ENCODE data around the gene NHLRC2. TPM values are rescaled to one million over a fixed set of nuclear protein-coding genes. Genes with fewer than 3 reads are reported as not detected.

Gene NHLRC2
- total RNA-seq, 2 experiments from 2014 or later = 4.6 TPM

DNA sequence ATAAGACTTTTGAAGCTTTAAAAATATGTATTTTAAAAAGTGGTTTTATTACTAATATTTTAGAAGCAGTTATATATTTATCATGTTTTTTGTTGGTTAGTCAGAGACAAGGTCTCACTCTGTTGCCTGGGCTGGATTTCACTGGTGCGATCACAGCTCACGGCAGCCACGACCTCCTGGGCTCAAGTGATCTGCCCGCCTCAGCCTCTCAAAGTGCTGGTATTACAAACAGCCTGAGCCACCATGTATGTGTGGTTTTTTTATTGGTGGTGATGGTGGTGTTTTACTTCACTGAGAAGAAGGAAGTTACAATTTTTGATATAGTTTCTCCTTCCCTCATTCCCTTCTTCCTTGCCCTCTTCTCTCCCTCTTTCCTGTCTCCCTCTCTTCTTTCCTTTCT, 13.4 kb downstream of the NHLRC2 start:
- H3K9me3 ChIP-seq (ENCODE audit: control insufficient read depth in 1 of 2, insufficient read depth in 1 of 2, low read length in 2 of 2) = peaks cover 0 to 9% of the 10 kb centered on the region in 2 experiments
- no peak overlapping the region for H3K4me3 ChIP-seq (ENCODE audit: low read length)
- H3K4me1 Mint-ChIP-seq (ENCODE audit: low read depth) = peaks cover 13% of the 10 kb centered on the region
- H3K4me1 ChIP-seq (ENCODE audit: insufficient read depth, low read length) = no peaks in the 10 kb centered on the region
- H3K27ac Mint-ChIP-seq = no peak overlapping the region
- H3K9me3 Mint-ChIP-seq = peaks cover 9% of the 10 kb centered on the region
- ATAC-seq (ENCODE audit: poor library complexity) (no peak), DNase-seq (no peak)
- no peaks in the 10 kb centered on the region for H3K27me3 ChIP-seq (ENCODE audit: control insufficient read depth in 1 of 2, insufficient read depth in 2 of 2, low read length in 2 of 2)
- POLR2A ChIA-PET = no interaction called here
- H3K27me3 Mint-ChIP-seq = no peaks in the 10 kb centered on the region
- H3K4me3 Mint-ChIP-seq = no peak overlapping the region
- CTCF ChIA-PET = no interaction called here
- peaks cover 2% of the 10 kb centered on the region for H3K36me3 ChIP-seq (ENCODE audit: insufficient read depth, low read length)
- no peak for TF ChIP-seq CTCF (IDR thresholded peaks at IDR 0.05)
- no peak overlapping the region for H3K27ac ChIP-seq (ENCODE audit: low read depth in 1 of 2, low read length in 2 of 2)
- intact Hi-C loops (cut with DNase I, micrococcal nuclease) = no loop called here
- peaks cover 61% of the 10 kb centered on the region for H3K36me3 Mint-ChIP-seq (ENCODE audit: low read depth)

DNA sequence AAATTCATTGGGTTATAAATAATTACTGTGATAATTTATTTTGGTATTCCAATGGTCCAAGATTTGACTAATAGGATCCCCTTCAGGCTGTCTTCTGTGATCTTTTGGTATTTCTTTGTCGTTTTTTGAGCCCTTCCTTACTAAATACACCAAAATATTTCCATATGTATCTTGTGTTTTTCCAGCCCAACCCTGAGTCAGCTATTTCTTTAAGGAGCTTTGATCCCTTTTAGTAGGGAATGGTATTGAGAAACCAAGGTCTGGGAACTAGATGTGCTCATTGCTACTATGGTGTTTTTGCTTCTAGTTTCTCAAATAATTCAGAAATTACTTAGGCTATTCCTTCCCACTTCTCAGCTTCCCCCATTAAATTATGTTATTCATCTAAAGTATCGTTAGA, 15.3 kb downstream of the NHLRC2 start:
- no peak for ATAC-seq (ENCODE audit: poor library complexity)
- POLR2A ChIA-PET = no interaction called here

DNA sequence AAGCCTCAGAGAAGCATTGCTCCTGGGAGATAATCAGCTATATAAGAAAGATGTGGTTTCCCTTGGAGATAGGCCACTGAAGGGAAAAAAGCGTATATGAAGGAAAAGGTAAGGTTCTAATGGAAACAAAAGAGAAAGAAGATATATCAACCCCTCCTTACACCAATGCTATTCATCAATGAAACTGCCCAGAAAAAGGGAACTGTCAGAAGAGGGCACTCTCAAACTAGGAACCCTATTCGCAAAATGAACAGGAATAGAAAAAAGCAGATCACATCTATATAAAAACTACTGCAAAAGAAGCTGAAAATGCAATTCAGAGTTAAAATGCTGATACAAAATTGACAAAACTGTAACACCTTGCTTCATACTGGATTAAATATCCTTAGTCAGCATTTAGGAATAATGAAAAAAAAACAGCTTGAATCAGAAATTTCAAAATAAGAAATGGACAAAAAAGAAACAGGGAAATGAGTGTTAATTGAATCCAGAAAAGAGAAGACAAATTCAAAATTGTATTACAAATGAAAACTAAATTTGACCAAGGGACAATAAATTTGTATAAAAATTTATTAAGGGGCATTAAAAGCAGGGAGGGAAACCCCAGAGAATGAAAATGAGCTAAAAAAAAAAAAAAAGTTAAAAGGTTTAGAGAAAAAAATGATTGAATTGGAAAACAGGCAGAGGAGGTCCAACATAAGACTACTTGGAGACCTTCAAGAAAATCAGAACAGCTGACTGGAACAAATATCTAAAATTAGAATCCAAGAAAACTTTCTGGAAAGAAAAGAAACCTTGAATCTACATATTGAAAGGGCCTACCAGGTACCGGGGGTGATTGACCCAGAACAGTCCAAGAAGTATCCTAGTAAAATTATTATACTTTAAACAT, 17.9 kb downstream of the NHLRC2 start:
- peaks cover 8% of the 10 kb centered on the region for H3K36me3 ChIP-seq (ENCODE audit: insufficient read depth, low read length)
- no peak overlapping the region for H3K4me3 Mint-ChIP-seq
- no peak for TF ChIP-seq CTCF (IDR thresholded peaks at IDR 0.05)
- intact Hi-C loops (cut with DNase I, micrococcal nuclease) = no loop called here
- H3K27ac ChIP-seq (ENCODE audit: low read depth in 1 of 2, low read length in 2 of 2) = no peak overlapping the region
- CTCF ChIA-PET = no interaction called here
- H3K27me3 Mint-ChIP-seq = no peaks in the 10 kb centered on the region
- peaks cover 0 to 9% of the 10 kb centered on the region in 2 experiments for H3K9me3 ChIP-seq (ENCODE audit: control insufficient read depth in 1 of 2, insufficient read depth in 1 of 2, low read length in 2 of 2)
- H3K36me3 Mint-ChIP-seq (ENCODE audit: low read depth) = peaks cover 58% of the 10 kb centered on the region
- DNase-seq (no peak), ATAC-seq (ENCODE audit: poor library complexity) (no peak)
- no peak overlapping the region for H3K27ac Mint-ChIP-seq
- no peaks in the 10 kb centered on the region for H3K27me3 ChIP-seq (ENCODE audit: control insufficient read depth in 1 of 2, insufficient read depth in 2 of 2, low read length in 2 of 2)
- no peak overlapping the region for H3K4me3 ChIP-seq (ENCODE audit: low read length)
- peaks cover 12% of the 10 kb centered on the region for H3K9me3 Mint-ChIP-seq
- no peaks in the 10 kb centered on the region for H3K4me1 ChIP-seq (ENCODE audit: insufficient read depth, low read length)
- peaks cover 20% of the 10 kb centered on the region for H3K4me1 Mint-ChIP-seq (ENCODE audit: low read depth)
- POLR2A ChIA-PET = interaction anchor here (1.0 kb wide), 1 partner anchor 11 kb away, joined by 4 read pairs; no protein-coding TSS in a partner anchor

More for the DNA sequence above, 15.3 kb downstream of the NHLRC2 start:
- H3K27ac ChIP-seq (ENCODE audit: low read depth in 1 of 2, low read length in 2 of 2) = no peak overlapping the region
- intact Hi-C loops (cut with DNase I, micrococcal nuclease) = no loop called here
- peaks cover 2% of the 10 kb centered on the region for H3K36me3 ChIP-seq (ENCODE audit: insufficient read depth, low read length)
- H3K4me3 ChIP-seq (ENCODE audit: low read length) = no peak overlapping the region
- no peaks in the 10 kb centered on the region for H3K27me3 Mint-ChIP-seq
- H3K4me3 Mint-ChIP-seq = no peak overlapping the region
- H3K9me3 ChIP-seq (ENCODE audit: control insufficient read depth in 1 of 2, insufficient read depth in 1 of 2, low read length in 2 of 2) = peaks cover 0 to 9% of the 10 kb centered on the region in 2 experiments
- TF ChIP-seq CTCF (IDR thresholded peaks at IDR 0.05) = no peak
- H3K4me1 ChIP-seq (ENCODE audit: insufficient read depth, low read length) = no peaks in the 10 kb centered on the region
- peaks cover 12% of the 10 kb centered on the region for H3K9me3 Mint-ChIP-seq
- peaks cover 22% of the 10 kb centered on the region for H3K4me1 Mint-ChIP-seq (ENCODE audit: low read depth)
- CTCF ChIA-PET = no interaction called here
- no peak overlapping the region for H3K27ac Mint-ChIP-seq
- no peak for DNase-seq
- H3K36me3 Mint-ChIP-seq (ENCODE audit: low read depth) = peaks cover 57% of the 10 kb centered on the region
- H3K27me3 ChIP-seq (ENCODE audit: control insufficient read depth in 1 of 2, insufficient read depth in 2 of 2, low read length in 2 of 2) = no peaks in the 10 kb centered on the region
